GM12891 (cell line): ENCODE measurements around the gene FBXL7.

Source experiments
- PAX5 ChIP-seq: IDR thresholded peaks from 2 replicates; pipeline ENCODE4 v1.6.1; 2011; ENCODE audit warnings: low read length, moderate library complexity, mild to moderate bottlenecking; ENCODE audit not compliant: insufficient read depth, severe bottlenecking
- POLR2A ChIP-seq: IDR thresholded peaks from 2 replicates; pipeline ENCODE4 v1.6.1; 2011; ENCODE audit warnings: low read depth, low read length, control low read depth
- POLR2AphosphoS5 ChIP-seq: IDR thresholded peaks from 2 replicates; pipeline ENCODE4 v1.6.1; 2011; ENCODE audit warnings: low read depth, low read length, control low read depth
- SPI1 ChIP-seq: IDR thresholded peaks from 2 replicates; pipeline ENCODE4 v1.6.1; 2011; ENCODE audit warnings: low read depth, low read length, control low read depth
- TAF1 ChIP-seq: IDR thresholded peaks from 2 replicates; pipeline ENCODE4 v1.6.1; 2011; ENCODE audit warnings: low read depth, low read length, control low read depth

- no peak for TF ChIP-seq POLR2A
- no peak for TF ChIP-seq TAF1
- no peak for TF ChIP-seq POLR2AphosphoS5
- TF ChIP-seq PAX5, result no peak
- TF ChIP-seq SPI1, result no peak
Measured at GRCh38 chr5:15594977-15595568, 95.1 kb downstream of the FBXL7 start.
